Esophagus muscularis mucosa (tissue), 4 donors: Measurements from ENCODE around the gene KIAA0825. TPM values are rescaled to one million over a fixed set of nuclear protein-coding genes. Genes with fewer than 3 reads are reported as not detected.

ENCODE experiments used
- DNase-seq: peaks from one replicate; pipeline ENCODE4 v3.0.0-alpha.2; 2017; ENCODE audit errors: extremely low spot score
- H3K27ac ChIP-seq, 4 donors: fragments of 200-600 bp; sonication (generic); replicated peaks in 1 of 4; 1 replicate in 3 of 4; 2 replicates in 1 of 4; pipeline ENCODE4 v1.5.1; 2016 to 2019; ENCODE audit warnings: mild to moderate bottlenecking in 1 of 4
- H3K27me3 ChIP-seq, 4 donors: fragments of 200-600 bp; sonication (generic); one replicate each; pipeline versions ENCODE4 v1.5.1 to v1.6.0; 2016 to 2019
- H3K36me3 ChIP-seq, 4 donors: fragments of 200-600 bp; sonication (generic); one replicate each; pipeline ENCODE4 v1.5.1; 2016 to 2019
- H3K4me1 ChIP-seq, 4 donors: fragments of 200-600 bp; sonication (generic); one replicate each; pipeline ENCODE4 v1.5.1; 2016 to 2019
- H3K4me3 ChIP-seq, 4 donors: fragments of 200-600 bp; sonication (generic); 1 replicate in 2 of 4; 2 replicates in 2 of 4; pipeline ENCODE4 v1.5.1; 2016 to 2019; ENCODE audit warnings: mild to moderate bottlenecking in 4 of 4, moderate library complexity in 1 of 4
- H3K9me3 ChIP-seq, 4 donors: fragments of 200-600 bp; sonication (generic); 1 replicate in 3 of 4; 2 replicates in 1 of 4; pipeline ENCODE4 v1.5.1; 2016 to 2019
- EP300 ChIP-seq: sonication (generic); formaldehyde crosslinking; IDR thresholded peaks from one replicate; pipeline ENCODE4 v1.6.1; 2017; ENCODE audit warnings: antibody characterized with exemption
- POLR2A ChIP-seq: fragments of 450-650 bp; IDR thresholded peaks from one replicate; pipeline ENCODE4 v1.6.1; 2017; ENCODE audit warnings: antibody characterized with exemption, moderate library complexity, mild to moderate bottlenecking, low read depth
- POLR2AphosphoS5 ChIP-seq, 2 donors: sonication (generic); formaldehyde crosslinking; IDR thresholded peaks; one replicate each; pipeline ENCODE4 v1.6.1; 2017; ENCODE audit warnings: antibody characterized with exemption in 2 of 2
- WGBS: methylation state at CpG from one replicate; pipeline ENCODE4 v1.1.5; 2018; 5-methylcytosine and 5-hydroxymethylcytosine counted together
- intact Hi-C: fragments of 100-400 bp; cut with DNase I; formaldehyde crosslinking; loops from one replicate; pipeline ENCODE4 v1.15.1; 2023
- total RNA-seq, 4 donors: library from RNA; depleted of rRNA; stranded (reverse); fragments of >200 nt; gene quantifications; one replicate each; pipeline versions ENCODE4 v1.1.0 to v1.2.1, GENCODE V29; 2016
- TF ChIP-seq, protein P1 (sequence below), 3 experiments: fragments of 200-600 bp in 2 of 3; fragments of 450-650 bp in 1 of 3; sonication (generic) in 2 of 3; IDR thresholded peaks; one replicate each; pipeline ENCODE4 v1.5.1; 2017 to 2019; ENCODE audit warnings: antibody characterized with exemption in 3 of 3, mild to moderate bottlenecking in 2 of 3, moderate library complexity in 1 of 3

The KIAA0825 gene
- total RNA-seq, 4 donors from 2014 or later = 2.3 to 4.2 (median 2.9) TPM

DNA sequence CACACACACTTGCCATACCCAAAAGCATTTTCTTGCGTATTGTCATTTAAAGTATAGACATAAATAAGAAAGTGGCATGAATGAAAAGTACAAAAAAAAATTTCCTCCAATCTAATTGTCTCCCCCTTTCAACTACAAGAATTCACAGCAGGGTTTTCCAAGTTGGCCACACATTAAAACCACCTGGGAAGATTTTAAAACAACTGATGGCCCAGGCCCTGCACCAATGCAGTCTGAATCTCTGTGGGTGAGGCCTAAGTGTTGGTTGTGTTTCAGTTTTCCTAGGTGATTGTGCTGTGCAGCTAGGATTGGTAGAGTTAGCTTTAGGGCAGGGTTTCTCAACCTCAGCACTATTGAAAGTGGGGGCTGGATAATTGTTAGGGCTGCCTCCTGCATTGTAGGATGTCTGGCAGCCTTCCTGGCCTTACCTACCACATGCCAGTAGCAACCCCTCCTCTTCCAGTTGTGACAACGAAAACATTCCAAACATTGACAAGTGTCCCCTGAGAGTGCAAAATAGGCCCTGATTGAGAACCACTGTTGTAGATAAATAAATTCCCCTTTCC lies 337.1 kb downstream of the KIAA0825 start:
- intact Hi-C loops = no loop called here
- TF ChIP-seq POLR2AphosphoS5 (IDR thresholded peaks at IDR 0.05) (no peak), POLR2A (no peak), EP300 (no peak)
- TF ChIP-seq, protein P1, sequence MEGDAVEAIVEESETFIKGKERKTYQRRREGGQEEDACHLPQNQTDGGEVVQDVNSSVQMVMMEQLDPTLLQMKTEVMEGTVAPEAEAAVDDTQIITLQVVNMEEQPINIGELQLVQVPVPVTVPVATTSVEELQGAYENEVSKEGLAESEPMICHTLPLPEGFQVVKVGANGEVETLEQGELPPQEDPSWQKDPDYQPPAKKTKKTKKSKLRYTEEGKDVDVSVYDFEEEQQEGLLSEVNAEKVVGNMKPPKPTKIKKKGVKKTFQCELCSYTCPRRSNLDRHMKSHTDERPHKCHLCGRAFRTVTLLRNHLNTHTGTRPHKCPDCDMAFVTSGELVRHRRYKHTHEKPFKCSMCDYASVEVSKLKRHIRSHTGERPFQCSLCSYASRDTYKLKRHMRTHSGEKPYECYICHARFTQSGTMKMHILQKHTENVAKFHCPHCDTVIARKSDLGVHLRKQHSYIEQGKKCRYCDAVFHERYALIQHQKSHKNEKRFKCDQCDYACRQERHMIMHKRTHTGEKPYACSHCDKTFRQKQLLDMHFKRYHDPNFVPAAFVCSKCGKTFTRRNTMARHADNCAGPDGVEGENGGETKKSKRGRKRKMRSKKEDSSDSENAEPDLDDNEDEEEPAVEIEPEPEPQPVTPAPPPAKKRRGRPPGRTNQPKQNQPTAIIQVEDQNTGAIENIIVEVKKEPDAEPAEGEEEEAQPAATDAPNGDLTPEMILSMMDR (IDR thresholded peaks at IDR 0.05) = no peak
- H3K4me1 ChIP-seq = no peaks in the 10 kb centered on the region
- no peaks in the 10 kb centered on the region for H3K36me3 ChIP-seq
- H3K27me3 ChIP-seq = no peaks in the 10 kb centered on the region
- H3K27ac ChIP-seq = no peak overlapping the region
- no peak for DNase-seq
- H3K9me3 ChIP-seq = no peaks in the 10 kb centered on the region
- H3K4me3 ChIP-seq = no peak overlapping the region
- WGBS = 89% methylated on average over 2 of the region's 2 CpGs

DNA sequence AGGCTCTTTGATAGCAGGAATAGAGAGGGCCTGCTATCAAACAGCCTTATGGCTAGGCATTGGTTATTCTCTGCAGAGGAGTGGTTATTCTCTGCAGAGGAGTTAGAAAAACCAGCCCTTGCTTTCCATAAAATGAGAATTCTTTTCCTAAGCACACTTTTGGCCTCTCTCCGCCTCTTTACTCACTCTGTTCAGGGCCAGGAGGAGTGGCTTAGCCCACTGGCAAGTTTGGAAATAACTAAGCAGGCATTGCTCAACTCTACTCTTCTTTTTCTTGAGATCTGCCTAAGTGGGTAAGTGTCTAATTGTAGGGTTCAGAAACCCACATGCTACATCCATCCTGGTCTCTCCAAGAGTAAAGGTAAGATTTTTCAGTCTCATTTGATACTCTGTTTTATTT lies 341.7 kb downstream of the KIAA0825 start:
- no peak overlapping the region for H3K27ac ChIP-seq
- H3K27me3 ChIP-seq = no peaks in the 10 kb centered on the region
- 85% methylated on average over 1 of the region's 1 CpG for WGBS
- H3K4me1 ChIP-seq = no peaks in the 10 kb centered on the region
- H3K36me3 ChIP-seq = no peaks in the 10 kb centered on the region
- intact Hi-C loops = no loop called here
- no peak overlapping the region for H3K4me3 ChIP-seq
- no peak for DNase-seq
- H3K9me3 ChIP-seq = no peaks in the 10 kb centered on the region
- no peak for TF ChIP-seq POLR2AphosphoS5 (IDR thresholded peaks at IDR 0.05)
- no peak for TF ChIP-seq POLR2A
- TF ChIP-seq, protein P1 (IDR thresholded peaks at IDR 0.05) = no peak
- TF ChIP-seq EP300 = no peak

DNA sequence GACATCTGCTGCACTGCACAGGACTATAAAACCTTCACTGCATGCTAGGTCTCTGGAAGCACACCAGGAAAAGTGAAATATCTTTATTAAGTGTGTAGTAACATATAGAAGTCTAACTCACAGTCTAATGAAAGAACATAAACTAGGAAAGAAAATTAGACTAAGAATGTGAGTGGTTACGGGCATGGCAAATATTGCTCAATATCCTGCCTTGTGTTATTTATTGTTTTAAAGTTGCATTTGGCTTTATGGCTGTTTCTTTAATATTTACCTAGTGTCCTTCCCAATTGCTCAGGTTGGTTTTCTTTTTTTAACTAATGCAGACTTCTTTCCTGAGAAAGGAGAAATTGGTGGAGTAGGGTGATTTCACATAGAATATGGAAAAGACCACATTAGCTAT lies 342.4 kb downstream of the KIAA0825 start:
- no peaks in the 10 kb centered on the region for H3K36me3 ChIP-seq
- intact Hi-C loops = no loop called here
- no peak overlapping the region for H3K27ac ChIP-seq
- H3K9me3 ChIP-seq = no peaks in the 10 kb centered on the region
- TF ChIP-seq, protein P1 (IDR thresholded peaks at IDR 0.05) = no peak
- no peak for TF ChIP-seq POLR2AphosphoS5 (IDR thresholded peaks at IDR 0.05)
- no peak for TF ChIP-seq EP300
- no peak for TF ChIP-seq POLR2A
- no peaks in the 10 kb centered on the region for H3K4me1 ChIP-seq
- no peak for DNase-seq
- H3K27me3 ChIP-seq = no peaks in the 10 kb centered on the region
- no peak overlapping the region for H3K4me3 ChIP-seq
- 91% methylated on average over 1 of the region's 1 CpG for WGBS

DNA sequence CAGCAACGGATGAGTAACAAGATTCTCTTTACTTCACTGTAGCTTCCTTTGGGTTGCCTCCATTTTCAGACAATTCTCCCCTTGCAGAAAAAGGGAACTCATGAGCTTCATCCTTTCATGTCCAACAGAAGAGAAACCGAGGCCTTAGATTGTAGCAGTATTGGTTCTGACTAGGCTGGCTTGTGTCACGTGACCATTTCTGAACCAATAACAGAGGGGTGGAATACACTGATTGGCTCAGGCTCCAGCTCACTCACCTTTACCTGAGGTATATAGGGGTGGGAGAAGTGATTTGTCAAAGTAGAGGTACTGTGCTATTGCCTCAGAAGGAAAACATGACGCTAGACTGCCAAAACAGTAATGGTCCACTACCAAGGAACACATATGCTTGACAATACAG lies 343.7 kb downstream of the KIAA0825 start:
- no peak for DNase-seq
- 93% methylated on average over 4 of the region's 4 CpGs for WGBS

More for the DNA sequence above, 343.7 kb downstream of the KIAA0825 start:
- H3K4me3 ChIP-seq = no peak overlapping the region
- H3K27me3 ChIP-seq = no peaks in the 10 kb centered on the region
- H3K9me3 ChIP-seq = peaks cover 0 to 7% (median 0%) of the 10 kb centered on the region in 4 donors
- intact Hi-C loops = no loop called here
- H3K4me1 ChIP-seq = no peaks in the 10 kb centered on the region
- H3K27ac ChIP-seq = no peak overlapping the region
- no peaks in the 10 kb centered on the region for H3K36me3 ChIP-seq
- TF ChIP-seq EP300 (no peak), POLR2AphosphoS5 (IDR thresholded peaks at IDR 0.05) (no peak), POLR2A (no peak)
- TF ChIP-seq, protein P1 (IDR thresholded peaks at IDR 0.05) = no peak
